Measurements from ENCODE around the gene ATP1A2. TPM values are rescaled to one million over a fixed set of nuclear protein-coding genes. Genes with fewer than 3 reads are reported as not detected.

The ATP1A2 gene
- total RNA-seq, 1 experiment from 2014 or later, result 23.2 TPM

GRCh38 chr1:160171354-160171753 is 55.8 kb downstream of the ATP1A2 start (continued):
- no peak for TF ChIP-seq SMAD4 (CRISPR knock-in tag; IDR thresholded peaks at IDR 0.05)
- TF ChIP-seq PREB (CRISPR knock-in tag; IDR thresholded peaks at IDR 0.05; ENCODE audit: borderline replicate concordance), result no peak
- no peak for TF ChIP-seq ATF2 (CRISPR knock-in tag; IDR thresholded peaks at IDR 0.05; ENCODE audit: borderline replicate concordance, low read depth)
- TF ChIP-seq MYBL2 (CRISPR knock-in tag; IDR thresholded peaks at IDR 0.05), result no peak

GRCh38 chr1:160171980-160172379 is 56.4 kb downstream of the ATP1A2 start:
- H3K4me1 Mint-ChIP-seq, result peaks cover 58% of the 10 kb centered on the region
- H3K9me3 Mint-ChIP-seq, result no peaks in the 10 kb centered on the region
- H3K4me3 Mint-ChIP-seq, result peak overlapping the region; percentile 31
- no peak for DNase-seq (ENCODE audit: low spot score)
- H3K27ac Mint-ChIP-seq, result peak overlapping the region; percentile 18
- H3K36me3 Mint-ChIP-seq, result no peaks in the 10 kb centered on the region
- TF ChIP-seq MYBL2 (CRISPR knock-in tag; IDR thresholded peaks at IDR 0.05) (no peak), CBFB (CRISPR knock-in tag; IDR thresholded peaks at IDR 0.05; ENCODE audit: low read depth) (no peak), FOXJ3 (CRISPR knock-in tag; IDR thresholded peaks at IDR 0.05; ENCODE audit: borderline replicate concordance) (no peak), ZBTB21 (CRISPR knock-in tag; IDR thresholded peaks at IDR 0.05; ENCODE audit: borderline replicate concordance) (no peak), GTF2I (CRISPR knock-in tag; conservative IDR thresholded peaks at IDR 0.05) (no peak), OVOL2 (CRISPR knock-in tag; IDR thresholded peaks at IDR 0.05; ENCODE audit: borderline replicate concordance) (no peak), IRF1 (CRISPR knock-in tag; IDR thresholded peaks at IDR 0.05) (no peak), RELA (CRISPR knock-in tag; IDR thresholded peaks at IDR 0.05; ENCODE audit: borderline replicate concordance) (no peak), IRF2 (CRISPR knock-in tag; IDR thresholded peaks at IDR 0.05; ENCODE audit: borderline replicate concordance, low read depth) (no peak), TEAD4 (CRISPR knock-in tag; IDR thresholded peaks at IDR 0.05) (no peak), ZNF121 (CRISPR knock-in tag; IDR thresholded peaks at IDR 0.05) (no peak), E2F1 (CRISPR knock-in tag; IDR thresholded peaks at IDR 0.05) (no peak)
- ChIA-PET CTCF (interaction anchor here (0.6 to 2.3 kb wide), 5 partner anchors 10 to 126 kb away, joined by 3 to 14 read pairs (median 10); partner anchors contain the start of gene CASQ1), POLR2A (no interaction called here)
- ATAC-seq, result no peak
- H3K27me3 Mint-ChIP-seq (ENCODE audit: low read depth), result peaks cover 10% of the 10 kb centered on the region

GRCh38 chr1:160177231-160177630 is 61.7 kb downstream of the ATP1A2 start:
- peaks cover 23% of the 10 kb centered on the region for H3K4me1 Mint-ChIP-seq
- POLR2A ChIA-PET, result no interaction called here
- TF ChIP-seq MYBL2 (CRISPR knock-in tag; IDR thresholded peaks at IDR 0.05) (no peak), ZNF532 (CRISPR knock-in tag; IDR thresholded peaks at IDR 0.05; ENCODE audit: borderline replicate concordance) (no peak), ATF3 (CRISPR knock-in tag; conservative IDR thresholded peaks at IDR 0.05) (no peak), ERG (CRISPR knock-in tag; IDR thresholded peaks at IDR 0.05) (no peak), OVOL2 (CRISPR knock-in tag; IDR thresholded peaks at IDR 0.05; ENCODE audit: borderline replicate concordance) (no peak), JUN (CRISPR knock-in tag; IDR thresholded peaks at IDR 0.05) (no peak), FOXJ3 (CRISPR knock-in tag; IDR thresholded peaks at IDR 0.05; ENCODE audit: borderline replicate concordance) (no peak), ATF6 (CRISPR knock-in tag; IDR thresholded peaks at IDR 0.05) (no peak), ZNF138 (CRISPR knock-in tag; conservative IDR thresholded peaks at IDR 0.05) (no peak)

More at GRCh38 chr1:160177231-160177630, 61.7 kb downstream of the ATP1A2 start:
- H3K36me3 Mint-ChIP-seq, result no peaks in the 10 kb centered on the region
- peaks cover 3% of the 10 kb centered on the region; the same call in 1 of the 2 replicates for H3K9me3 Mint-ChIP-seq
- CTCF ChIA-PET, result interaction anchor here (1.0 to 2.1 kb wide), 3 partner anchors 15 to 75 kb away, joined by 4 to 7 read pairs (median 5); no protein-coding TSS in a partner anchor
- peaks cover 10% of the 10 kb centered on the region for H3K27me3 Mint-ChIP-seq (ENCODE audit: low read depth)
- ATAC-seq, result no peak; the same call in none of the 2 replicates
- no peak overlapping the region for H3K27ac Mint-ChIP-seq
- H3K4me3 Mint-ChIP-seq, result no peak overlapping the region
- DNase-seq (ENCODE audit: low spot score), result no peak

All from WTC11 (cell line).